GM18520 (cell line): Measurements from ENCODE around the gene UBLCP1.

Experiments
- ATAC-seq: cut with Tn5 transposase; IDR thresholded peaks from one replicate; pipeline ENCODE4 v1.9.1; 2021; ENCODE audit not compliant: unreplicated experiment

Gene UBLCP1

DNA sequence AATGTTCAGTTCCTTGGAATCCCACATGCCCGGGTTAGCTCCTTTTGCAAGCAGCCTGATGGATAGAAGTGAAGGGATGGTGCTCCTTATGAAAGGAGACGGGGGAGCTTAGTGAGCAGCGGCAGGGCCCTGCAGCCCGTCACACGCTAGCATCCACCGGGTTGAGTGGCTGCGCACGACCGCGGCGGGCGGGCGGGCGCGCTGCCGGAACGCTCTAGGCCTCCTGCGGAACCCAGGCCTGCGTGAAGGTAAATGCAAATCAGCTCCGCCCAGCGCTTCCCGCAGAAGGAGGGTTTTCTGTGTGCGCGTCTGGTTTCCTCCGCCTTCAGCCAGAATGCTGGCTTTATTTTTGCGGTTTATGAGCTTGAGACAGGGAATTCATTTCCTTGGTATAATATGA is 47.4 kb downstream of the UBLCP1 start:
- ATAC-seq: no peak

- ATAC-seq: no peak
Observed at GRCh38 chr5:159311063-159311462, 48.0 kb downstream of the UBLCP1 start.

GRCh38 chr5:159313197-159313596 is 50.1 kb downstream of the UBLCP1 start:
- no peak for ATAC-seq

DNA sequence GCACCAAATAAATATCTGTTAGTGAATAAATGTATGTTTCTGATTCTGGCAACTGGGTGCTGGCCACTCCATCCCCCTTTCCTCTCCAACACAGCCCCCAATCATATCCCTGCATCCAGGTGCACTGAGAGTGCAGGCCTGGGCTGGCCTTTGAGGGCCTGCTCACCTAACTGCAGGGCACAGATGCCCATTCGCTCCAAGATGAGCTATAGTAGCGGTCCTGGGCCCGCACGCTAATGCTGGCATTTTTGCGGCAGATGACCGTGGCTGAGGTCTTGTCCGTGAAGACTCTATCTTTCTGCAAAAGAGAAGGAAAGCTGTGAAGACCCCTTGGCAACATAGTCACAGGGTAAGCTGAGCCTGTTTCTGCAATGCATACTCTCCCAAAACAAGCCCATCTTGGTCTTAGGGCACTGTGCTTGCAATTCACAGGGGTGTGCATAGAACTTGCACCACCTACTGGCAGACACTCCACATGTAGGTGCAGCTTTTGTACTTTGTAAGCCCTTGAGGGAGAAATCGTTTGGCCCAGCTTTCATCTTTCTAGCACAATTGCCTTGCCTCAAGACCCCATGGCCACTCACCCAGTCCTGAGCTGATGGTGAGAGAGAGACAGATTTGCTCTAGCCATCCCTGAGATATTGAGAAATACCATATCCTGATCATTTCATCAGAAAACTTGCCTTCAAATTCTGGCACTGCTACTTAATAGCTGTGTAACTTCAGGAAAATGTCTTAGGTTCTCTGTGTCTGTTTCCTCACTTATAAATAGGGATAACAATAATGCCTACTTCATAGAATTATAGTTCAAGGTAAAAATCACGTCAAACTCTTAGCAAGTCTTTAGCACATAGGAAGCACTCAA is 53.7 kb downstream of the UBLCP1 start:
- no peak for ATAC-seq

DNA sequence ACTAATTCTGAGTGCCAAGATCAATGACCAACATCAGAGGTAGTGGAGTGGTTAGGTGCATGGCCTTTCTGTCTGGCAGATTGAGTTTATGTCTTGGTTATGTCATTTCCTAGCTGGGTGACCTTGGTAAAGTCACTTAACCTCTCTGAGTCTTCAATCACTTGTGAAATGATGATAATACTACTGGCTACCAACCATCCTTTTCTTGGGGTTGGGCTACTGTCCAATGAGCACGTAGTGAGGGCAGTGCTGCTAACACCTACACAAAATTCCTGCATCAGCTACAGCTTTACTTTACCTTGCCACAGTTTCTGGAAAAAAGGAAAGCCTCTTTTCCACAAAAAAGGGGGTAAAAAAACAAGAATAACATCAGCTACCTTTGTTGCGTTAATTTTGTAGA is 54.8 kb downstream of the UBLCP1 start:
- no peak for ATAC-seq

DNA sequence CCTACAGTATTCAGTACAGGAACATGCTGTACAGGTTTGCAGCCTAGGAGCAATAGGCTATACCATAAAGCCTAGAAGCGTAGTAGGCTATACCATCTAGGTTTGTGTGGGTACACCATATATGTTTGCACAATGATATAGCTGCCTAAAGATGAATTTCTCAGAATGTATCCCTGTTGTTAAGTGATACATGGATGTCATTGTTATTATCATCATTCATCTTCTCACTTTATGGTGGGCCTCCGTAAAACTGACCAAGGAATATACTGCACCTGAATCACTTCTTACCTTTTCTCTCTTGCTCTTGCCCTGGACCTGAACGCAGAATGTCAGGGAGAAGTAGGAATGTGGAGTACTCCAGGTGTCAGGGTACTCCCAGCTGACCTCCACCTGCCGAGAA is 55.4 kb downstream of the UBLCP1 start:
- no peak for ATAC-seq

DNA sequence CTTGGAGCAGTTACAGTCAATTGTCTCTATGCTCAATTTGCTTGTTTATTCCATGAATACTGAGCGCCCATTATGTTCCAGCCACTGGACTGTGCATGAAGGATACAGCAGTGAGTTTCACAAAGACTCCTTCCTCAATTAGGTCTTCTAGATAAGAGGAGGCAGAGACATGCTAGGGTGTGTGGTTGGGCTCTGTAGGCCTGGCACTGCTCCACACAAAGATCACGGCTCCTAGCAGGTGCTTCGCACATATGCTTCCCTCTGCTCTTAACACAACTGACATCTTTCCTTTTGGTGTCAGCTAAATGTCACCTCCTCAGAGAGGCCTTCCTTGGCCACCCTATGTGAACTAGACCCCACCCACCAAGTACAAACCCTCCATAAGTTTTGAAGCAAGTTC is 56.3 kb downstream of the UBLCP1 start:
- no peak for ATAC-seq

DNA sequence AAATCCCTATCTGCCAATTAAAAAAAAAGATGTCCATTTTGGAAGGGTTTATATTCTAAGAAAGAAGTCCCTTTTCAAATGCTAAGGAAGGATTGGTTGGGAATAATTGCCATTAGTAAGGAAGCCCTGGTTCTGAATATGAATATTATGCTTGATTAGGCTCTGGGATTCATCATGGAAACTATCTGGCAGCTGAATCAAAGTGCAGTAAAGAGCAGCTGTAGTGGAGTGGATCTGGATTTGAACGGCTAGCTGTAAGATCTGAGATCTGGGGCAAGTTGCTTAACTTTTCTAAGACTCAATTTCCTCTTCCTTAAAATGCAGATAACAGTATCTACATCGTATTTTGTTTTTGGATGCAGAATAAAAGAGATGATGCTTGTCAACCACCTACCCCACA is 56.7 kb downstream of the UBLCP1 start:
- no peak for ATAC-seq

DNA sequence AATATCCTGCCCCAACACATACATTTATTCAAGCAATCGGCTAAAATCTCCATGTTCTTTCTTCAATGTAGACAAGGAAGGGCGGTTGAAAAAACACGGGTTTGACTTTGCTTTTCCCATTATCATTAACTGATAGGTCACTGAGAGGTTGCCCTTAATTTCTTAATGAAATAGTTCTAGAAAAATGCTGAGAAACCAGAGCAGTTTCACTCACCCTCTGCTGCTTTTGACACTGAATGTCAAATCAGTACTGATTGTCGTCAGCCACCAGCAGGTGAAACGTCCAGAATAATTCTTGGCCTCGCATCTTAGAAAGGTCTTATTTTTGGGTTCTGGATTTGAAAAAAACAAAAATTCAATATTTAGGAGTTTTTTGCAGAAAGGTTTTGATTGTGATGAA is 59.1 kb downstream of the UBLCP1 start:
- ATAC-seq: peak; percentile 86

DNA sequence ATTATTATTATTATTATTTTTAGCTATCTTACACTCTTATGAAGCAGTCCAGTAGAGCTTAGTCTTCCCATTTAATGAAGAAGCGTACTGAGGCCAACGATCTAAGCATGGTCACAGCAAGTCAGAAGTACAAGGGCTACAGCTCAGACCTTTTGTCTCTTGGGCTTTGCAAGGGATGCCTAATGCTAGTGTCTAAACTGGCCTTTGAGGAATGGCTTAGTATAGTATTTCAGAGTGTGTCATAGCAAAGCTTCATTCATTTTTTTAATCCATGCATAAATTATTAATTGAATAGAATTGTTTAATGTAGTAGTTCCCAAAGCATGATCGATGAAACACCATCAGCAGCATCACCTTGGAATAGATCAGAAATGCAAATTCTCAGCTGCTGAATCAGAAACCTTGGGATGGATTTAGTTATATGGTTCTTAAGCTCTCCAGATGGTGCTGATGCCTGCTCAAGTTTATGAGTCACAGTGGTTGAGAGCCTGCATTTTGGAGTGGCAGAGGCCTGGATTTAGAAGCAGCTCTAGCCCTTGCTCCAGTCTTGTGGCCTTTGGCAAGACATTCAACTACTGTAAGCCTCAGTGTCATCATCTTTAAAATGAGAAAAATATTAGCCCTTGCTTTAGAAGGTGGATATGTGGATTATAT is 61.1 kb downstream of the UBLCP1 start:
- no peak for ATAC-seq

GRCh38 chr5:159324986-159325385 is 61.9 kb downstream of the UBLCP1 start:
- ATAC-seq: no peak

GRCh38 chr5:159330131-159330800 is 67.2 kb downstream of the UBLCP1 start, which contains the start of gene IL12B:
TSS of gene IL12B (minus strand) at chr5:159330487. CDS start at chr5:159326782, 3,705 bp downstream.
- ATAC-seq: no peak

DNA sequence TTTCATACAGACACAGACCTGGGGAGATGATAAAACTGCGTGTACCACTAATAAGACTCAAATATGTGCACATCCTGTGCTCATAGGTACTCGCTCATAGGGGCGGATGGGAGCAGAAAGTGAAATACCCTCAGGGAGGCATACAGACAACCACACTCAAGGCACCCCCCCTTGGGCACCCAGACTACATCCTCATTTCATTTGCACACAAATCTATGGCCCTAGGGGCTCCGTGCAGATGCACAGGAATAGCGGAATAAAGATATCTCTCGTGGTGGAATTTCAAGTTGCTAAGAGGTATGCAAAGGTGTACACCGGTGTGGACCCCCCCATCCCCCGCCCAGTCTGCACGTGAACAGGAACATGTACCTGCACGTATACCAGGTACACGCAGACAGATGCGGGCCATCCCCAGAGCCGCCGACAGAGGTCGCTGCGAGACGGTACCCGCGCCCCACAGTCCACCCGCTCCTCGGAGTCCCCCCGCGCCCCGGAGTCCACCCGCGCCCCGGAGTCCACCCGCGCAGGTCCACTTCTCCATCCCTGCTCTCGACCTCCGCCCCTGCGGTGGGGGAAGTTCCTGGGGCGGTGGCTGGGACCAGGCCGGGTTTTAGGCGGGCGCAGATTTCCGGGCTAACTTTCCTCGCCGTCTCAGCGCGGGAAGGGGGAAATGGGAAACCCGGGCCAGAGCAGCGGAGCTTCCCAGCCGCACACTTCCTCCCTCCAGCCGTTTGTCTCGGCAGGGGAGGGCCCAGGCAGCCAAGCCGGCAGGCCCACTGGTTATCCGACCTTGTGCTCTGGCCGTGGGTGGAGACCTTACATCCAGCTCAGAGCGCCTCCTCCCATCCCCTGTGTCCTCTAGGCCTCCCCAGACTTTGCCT is 68.2 kb downstream of the UBLCP1 start:
- no peak for ATAC-seq

DNA sequence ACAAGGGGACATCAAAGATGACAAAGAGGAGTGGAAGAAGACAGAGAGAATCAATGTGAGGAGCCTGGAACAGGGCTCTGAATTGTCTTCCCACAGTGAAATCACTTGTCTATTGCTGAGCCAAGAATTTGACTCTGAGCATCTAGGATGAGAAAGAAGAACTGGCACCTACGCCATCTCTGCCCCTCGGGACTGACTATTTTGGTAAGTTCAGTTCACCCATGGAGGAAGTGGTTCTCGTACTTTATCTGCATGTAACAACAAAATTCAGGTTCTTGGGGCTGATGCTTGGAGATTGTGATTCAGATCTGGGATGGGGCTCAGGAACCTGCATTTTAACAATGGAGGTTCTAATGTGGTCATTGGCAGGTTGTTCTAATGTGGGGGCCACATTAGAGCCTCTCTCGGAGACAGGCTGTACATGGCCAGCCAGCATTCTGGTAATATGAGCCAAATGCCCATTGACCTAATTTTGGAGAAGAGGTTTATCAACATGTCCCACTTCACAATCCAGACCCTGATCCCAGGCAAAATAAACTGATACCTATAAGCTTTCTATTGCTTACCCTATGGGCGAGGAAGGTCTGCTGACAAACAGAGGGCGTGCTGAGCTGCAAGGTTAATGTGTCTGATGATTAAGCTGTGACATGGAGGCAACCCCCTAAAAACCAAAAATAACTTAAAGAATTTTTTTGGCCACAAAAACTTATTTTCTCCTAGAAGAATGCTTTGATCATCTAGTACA is 69.9 kb downstream of the UBLCP1 start:
- no peak for ATAC-seq

DNA sequence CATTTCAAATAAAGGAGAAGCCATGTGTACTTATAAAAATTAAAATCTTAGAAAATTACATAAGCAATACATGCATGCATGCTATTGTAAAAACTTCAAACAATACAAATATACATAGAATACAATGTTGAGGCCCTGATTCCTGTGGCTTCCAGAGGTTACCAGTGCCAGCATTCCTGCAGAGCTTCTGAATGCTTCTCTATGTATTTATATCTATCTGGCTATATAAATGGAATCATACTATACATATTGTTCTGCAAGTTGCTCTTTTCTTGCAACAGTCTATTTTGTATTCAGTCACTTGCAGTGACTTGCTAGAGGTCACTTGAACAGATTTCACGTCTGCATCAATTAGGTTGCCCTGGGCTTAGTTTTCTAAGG is 70.4 kb downstream of the UBLCP1 start:
- ATAC-seq: no peak
